Measurements from ENCODE around the gene MON2. TPM values are rescaled to one million over a fixed set of nuclear protein-coding genes. Genes with fewer than 3 reads are reported as not detected.

MON2 gene
- total and polyA plus RNA-seq, 2 of the 13 experiments (the other 11 are each of a cell fraction or from before 2014, with no cell fraction given): 10.5 to 24.8 TPM

DNA sequence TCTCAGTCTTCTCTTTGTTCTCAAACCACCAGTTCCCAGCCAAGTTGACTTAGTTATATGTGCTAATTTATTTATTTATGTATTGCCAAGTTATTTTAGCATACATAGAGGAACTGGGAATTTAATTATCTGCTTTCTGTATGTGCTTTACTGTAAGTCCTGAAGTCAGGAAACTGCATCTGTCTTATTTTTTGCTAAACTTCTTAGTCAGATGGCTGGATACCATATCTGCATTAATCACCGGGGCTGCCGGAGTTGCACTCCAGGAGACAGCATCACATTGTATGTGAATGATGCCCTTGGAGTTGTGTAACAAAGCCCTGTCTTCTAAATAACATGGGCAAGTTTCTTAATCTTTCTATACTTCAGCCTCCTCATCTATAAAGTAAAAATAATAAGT, 96.2 kb downstream of the MON2 start:
- H3K27me3 ChIP-seq (ENCODE audit: control insufficient read depth in 1 of 2, insufficient read depth in 2 of 2, low read length in 2 of 2): no peaks in the 10 kb centered on the region; a peak in 1 of 5 replicates
- intact Hi-C loops (cut with micrococcal nuclease; ENCODE audit: unreplicated experiment): no loop called here
- DNase-seq (ENCODE audit: low spot score) (no peak), ATAC-seq (no peak), FAIRE-seq (no peak)
- in situ Hi-C loops (cut with HindIII; ENCODE audit: extremely low pct_ligation_motif_present, low pct_unique_long_range_greater_than_20kb): no loop called here
- H2AFZ ChIP-seq (ENCODE audit: low read length): no peak overlapping the region
- no TSS peak for BruUV-seq (replicated peaks)
- H3K27ac ChIP-seq (ENCODE audit: extremely low read length, insufficient read depth, low read length): no peak overlapping the region
- no peaks in the 10 kb centered on the region for H3K79me2 ChIP-seq (ENCODE audit: insufficient read depth, low read length)
- ChIA-PET CTCF (ENCODE audit: low intra/inter-chr PET ratio, low total read pairs) (no interaction called here), POLR2A (no interaction called here)
- 96% methylated on average over 2 of the region's 2 CpGs for WGBS (ENCODE audit: low lambda C conversion rate)
- no peak overlapping the region for H3K4me2 ChIP-seq (ENCODE audit: low read depth, low read length)
- no peaks in the 10 kb centered on the region for H3K9me3 ChIP-seq (ENCODE audit: low read length)
- no peaks in the 10 kb centered on the region for H4K20me1 ChIP-seq (ENCODE audit: insufficient read depth, low read length)
- peaks cover 0 to 31% of the 10 kb centered on the region in 2 experiments for H3K36me3 ChIP-seq (replicated peaks in 1 of 2; ENCODE audit: control insufficient read depth in 1 of 2, insufficient read depth in 2 of 2, low read length in 2 of 2)
- no peak overlapping the region for H3K9ac ChIP-seq (ENCODE audit: insufficient read depth, low read depth, low read length)
- TF ChIP-seq, protein P1, sequence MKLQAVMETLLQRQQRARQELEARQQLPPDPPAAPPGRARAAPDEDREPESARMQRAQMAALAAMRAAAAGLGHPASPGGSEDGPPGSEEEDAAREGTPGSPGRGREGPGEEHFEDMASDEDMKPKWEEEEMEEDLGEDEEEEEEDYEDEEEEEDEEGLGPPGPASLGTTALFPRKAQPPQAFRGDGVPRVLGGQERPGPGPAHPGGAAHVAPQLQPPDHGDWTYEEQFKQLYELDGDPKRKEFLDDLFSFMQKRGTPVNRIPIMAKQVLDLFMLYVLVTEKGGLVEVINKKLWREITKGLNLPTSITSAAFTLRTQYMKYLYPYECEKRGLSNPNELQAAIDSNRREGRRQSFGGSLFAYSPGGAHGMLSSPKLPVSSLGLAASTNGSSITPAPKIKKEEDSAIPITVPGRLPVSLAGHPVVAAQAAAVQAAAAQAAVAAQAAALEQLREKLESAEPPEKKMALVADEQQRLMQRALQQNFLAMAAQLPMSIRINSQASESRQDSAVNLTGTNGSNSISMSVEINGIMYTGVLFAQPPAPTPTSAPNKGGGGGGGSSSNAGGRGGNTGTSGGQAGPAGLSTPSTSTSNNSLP (IDR thresholded peaks at IDR 0.05; ENCODE audit: low read depth, low read length): no peak
- TF ChIP-seq TP53 (CRISPR knock-in tag; conservative IDR thresholded peaks at IDR 0.05): no peak
- no peak for TF ChIP-seq ZNF570 (CRISPR knock-in tag; IDR thresholded peaks at IDR 0.05; ENCODE audit: borderline replicate concordance)
- TF ChIP-seq MBD4 (IDR thresholded peaks at IDR 0.05; ENCODE audit: borderline replicate concordance, low read length): no peak
- TF ChIP-seq NFE2L2 (IDR thresholded peaks at IDR 0.05; ENCODE audit: low read length): no peak
- TF ChIP-seq, protein P2, sequence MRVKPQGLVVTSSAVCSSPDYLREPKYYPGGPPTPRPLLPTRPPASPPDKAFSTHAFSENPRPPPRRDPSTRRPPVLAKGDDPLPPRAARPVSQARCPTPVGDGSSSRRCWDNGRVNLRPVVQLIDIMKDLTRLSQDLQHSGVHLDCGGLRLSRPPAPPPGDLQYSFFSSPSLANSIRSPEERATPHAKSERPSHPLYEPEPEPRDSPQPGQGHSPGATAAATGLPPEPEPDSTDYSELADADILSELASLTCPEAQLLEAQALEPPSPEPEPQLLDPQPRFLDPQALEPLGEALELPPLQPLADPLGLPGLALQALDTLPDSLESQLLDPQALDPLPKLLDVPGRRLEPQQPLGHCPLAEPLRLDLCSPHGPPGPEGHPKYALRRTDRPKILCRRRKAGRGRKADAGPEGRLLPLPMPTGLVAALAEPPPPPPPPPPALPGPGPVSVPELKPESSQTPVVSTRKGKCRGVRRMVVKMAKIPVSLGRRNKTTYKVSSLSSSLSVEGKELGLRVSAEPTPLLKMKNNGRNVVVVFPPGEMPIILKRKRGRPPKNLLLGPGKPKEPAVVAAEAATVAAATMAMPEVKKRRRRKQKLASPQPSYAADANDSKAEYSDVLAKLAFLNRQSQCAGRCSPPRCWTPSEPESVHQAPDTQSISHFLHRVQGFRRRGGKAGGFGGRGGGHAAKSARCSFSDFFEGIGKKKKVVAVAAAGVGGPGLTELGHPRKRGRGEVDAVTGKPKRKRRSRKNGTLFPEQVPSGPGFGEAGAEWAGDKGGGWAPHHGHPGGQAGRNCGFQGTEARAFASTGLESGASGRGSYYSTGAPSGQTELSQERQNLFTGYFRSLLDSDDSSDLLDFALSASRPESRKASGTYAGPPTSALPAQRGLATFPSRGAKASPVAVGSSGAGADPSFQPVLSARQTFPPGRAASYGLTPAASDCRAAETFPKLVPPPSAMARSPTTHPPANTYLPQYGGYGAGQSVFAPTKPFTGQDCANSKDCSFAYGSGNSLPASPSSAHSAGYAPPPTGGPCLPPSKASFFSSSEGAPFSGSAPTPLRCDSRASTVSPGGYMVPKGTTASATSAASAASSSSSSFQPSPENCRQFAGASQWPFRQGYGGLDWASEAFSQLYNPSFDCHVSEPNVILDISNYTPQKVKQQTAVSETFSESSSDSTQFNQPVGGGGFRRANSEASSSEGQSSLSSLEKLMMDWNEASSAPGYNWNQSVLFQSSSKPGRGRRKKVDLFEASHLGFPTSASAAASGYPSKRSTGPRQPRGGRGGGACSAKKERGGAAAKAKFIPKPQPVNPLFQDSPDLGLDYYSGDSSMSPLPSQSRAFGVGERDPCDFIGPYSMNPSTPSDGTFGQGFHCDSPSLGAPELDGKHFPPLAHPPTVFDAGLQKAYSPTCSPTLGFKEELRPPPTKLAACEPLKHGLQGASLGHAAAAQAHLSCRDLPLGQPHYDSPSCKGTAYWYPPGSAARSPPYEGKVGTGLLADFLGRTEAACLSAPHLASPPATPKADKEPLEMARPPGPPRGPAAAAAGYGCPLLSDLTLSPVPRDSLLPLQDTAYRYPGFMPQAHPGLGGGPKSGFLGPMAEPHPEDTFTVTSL (CRISPR knock-in tag; IDR thresholded peaks at IDR 0.05; ENCODE audit: borderline replicate concordance): no peak
- no peaks in the 10 kb centered on the region for H3K4me1 ChIP-seq (ENCODE audit: insufficient read depth, low read length)
- no peak overlapping the region for H3K4me3 ChIP-seq (replicated peaks in 1 of 3; ENCODE audit: insufficient read depth in 1 of 3, low read depth in 2 of 3, low read length in 3 of 3)
